Ishikawa (cell line): Measurements from ENCODE around the gene HNRNPA1.

Experiments used
- CEBPB ChIP-seq: IDR thresholded peaks from 2 replicates; pipeline ENCODE4 v1.6.1; 2012
- CREB1 ChIP-seq: IDR thresholded peaks from 2 replicates; pipeline ENCODE4 v1.6.1; 2012; ENCODE audit warnings: low read depth
- EGR1 ChIP-seq: IDR thresholded peaks from 2 replicates; pipeline ENCODE4 v1.6.1; 2012
- EP300 ChIP-seq: IDR thresholded peaks from 2 replicates; pipeline ENCODE4 v1.6.1; 2012; ENCODE audit warnings: borderline replicate concordance
- NFIC ChIP-seq: IDR thresholded peaks from 2 replicates; pipeline ENCODE4 v1.6.1; 2012
- RAD21 ChIP-seq: IDR thresholded peaks from 2 replicates; pipeline ENCODE4 v1.6.1; 2012; ENCODE audit warnings: low read depth
- TAF1 ChIP-seq: IDR thresholded peaks from 2 replicates; pipeline ENCODE4 v1.6.1; 2012; ENCODE audit warnings: low read depth, mild to moderate bottlenecking
- TCF12 ChIP-seq: IDR thresholded peaks from 2 replicates; pipeline ENCODE4 v1.6.1; 2012; ENCODE audit warnings: low read depth
- TEAD4 ChIP-seq: IDR thresholded peaks from 2 replicates; pipeline ENCODE4 v1.6.1; 2012
- YY1 ChIP-seq: IDR thresholded peaks from 2 replicates; pipeline ENCODE4 v1.6.1; 2012; ENCODE audit warnings: low read depth
- ZBTB7A ChIP-seq: IDR thresholded peaks from 2 replicates; pipeline ENCODE4 v1.6.1; 2012; ENCODE audit warnings: low read depth
- TF ChIP-seq, protein P1 (sequence below): IDR thresholded peaks from 2 replicates; pipeline ENCODE4 v1.6.1; 2012
- TF ChIP-seq, protein P2 (sequence below): IDR thresholded peaks from 2 replicates; pipeline ENCODE4 v1.6.1; 2012; ENCODE audit warnings: low read depth, mild to moderate bottlenecking
- TF ChIP-seq, protein P3 (sequence below): IDR thresholded peaks from 2 replicates; pipeline ENCODE4 v1.6.1; 2012

DNA sequence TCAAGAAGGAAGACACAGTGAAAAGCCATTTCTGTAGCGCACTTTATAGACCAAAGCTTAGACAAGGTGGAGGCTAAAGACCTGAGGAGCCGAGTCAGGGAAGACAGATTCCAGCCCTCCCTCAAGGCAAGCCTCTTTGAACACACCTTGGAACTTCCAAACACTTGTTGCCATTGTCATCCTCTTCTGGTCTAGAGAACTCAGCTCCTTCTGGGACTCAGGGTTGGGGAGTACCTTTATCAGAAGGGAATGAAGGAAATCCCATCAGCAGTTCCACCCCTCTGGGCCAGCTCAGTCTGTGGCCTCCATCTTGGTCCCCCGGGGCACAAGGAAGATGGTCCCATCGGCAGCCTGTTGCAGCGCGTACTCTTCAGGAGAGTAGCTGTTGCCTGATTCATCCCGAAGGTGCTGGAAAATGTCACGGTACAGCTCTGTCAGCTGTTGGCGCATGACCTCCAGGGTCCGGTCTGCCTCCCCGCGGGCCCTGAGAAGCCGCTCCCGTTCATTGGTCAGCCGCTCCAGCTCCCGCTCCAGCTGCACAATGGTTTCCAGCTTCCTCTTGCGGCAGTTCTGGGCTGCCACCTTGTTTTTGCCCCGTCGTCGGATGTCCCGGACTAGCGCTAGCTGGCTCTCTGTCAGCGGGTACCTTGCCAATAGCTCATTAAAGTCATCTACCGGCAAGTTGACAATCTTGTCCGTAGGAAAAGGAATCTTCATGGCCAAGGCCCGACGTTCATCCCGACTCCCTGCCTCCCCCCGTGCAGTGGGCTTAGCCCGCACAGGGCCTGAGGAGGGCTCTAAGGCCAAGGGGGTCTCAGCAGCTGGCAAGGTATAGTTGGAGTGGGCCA, 11.8 kb downstream of the HNRNPA1 start:
- no peak for TF ChIP-seq EP300
- TF ChIP-seq RAD21: no peak
- no peak for TF ChIP-seq EGR1
- TF ChIP-seq TCF12: no peak
- no peak for TF ChIP-seq TEAD4
- no peak for TF ChIP-seq TAF1
- TF ChIP-seq YY1: no peak
- TF ChIP-seq, protein P1, sequence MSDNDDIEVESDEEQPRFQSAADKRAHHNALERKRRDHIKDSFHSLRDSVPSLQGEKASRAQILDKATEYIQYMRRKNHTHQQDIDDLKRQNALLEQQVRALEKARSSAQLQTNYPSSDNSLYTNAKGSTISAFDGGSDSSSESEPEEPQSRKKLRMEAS: no peak
- no peak for TF ChIP-seq CREB1
- no peak for TF ChIP-seq NFIC
- no peak for TF ChIP-seq CEBPB
- TF ChIP-seq, protein P2, sequence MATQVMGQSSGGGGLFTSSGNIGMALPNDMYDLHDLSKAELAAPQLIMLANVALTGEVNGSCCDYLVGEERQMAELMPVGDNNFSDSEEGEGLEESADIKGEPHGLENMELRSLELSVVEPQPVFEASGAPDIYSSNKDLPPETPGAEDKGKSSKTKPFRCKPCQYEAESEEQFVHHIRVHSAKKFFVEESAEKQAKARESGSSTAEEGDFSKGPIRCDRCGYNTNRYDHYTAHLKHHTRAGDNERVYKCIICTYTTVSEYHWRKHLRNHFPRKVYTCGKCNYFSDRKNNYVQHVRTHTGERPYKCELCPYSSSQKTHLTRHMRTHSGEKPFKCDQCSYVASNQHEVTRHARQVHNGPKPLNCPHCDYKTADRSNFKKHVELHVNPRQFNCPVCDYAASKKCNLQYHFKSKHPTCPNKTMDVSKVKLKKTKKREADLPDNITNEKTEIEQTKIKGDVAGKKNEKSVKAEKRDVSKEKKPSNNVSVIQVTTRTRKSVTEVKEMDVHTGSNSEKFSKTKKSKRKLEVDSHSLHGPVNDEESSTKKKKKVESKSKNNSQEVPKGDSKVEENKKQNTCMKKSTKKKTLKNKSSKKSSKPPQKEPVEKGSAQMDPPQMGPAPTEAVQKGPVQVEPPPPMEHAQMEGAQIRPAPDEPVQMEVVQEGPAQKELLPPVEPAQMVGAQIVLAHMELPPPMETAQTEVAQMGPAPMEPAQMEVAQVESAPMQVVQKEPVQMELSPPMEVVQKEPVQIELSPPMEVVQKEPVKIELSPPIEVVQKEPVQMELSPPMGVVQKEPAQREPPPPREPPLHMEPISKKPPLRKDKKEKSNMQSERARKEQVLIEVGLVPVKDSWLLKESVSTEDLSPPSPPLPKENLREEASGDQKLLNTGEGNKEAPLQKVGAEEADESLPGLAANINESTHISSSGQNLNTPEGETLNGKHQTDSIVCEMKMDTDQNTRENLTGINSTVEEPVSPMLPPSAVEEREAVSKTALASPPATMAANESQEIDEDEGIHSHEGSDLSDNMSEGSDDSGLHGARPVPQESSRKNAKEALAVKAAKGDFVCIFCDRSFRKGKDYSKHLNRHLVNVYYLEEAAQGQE: no peak
- TF ChIP-seq, protein P3, sequence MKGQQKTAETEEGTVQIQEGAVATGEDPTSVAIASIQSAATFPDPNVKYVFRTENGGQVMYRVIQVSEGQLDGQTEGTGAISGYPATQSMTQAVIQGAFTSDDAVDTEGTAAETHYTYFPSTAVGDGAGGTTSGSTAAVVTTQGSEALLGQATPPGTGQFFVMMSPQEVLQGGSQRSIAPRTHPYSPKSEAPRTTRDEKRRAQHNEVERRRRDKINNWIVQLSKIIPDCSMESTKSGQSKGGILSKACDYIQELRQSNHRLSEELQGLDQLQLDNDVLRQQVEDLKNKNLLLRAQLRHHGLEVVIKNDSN: no peak
- TF ChIP-seq ZBTB7A: no peak
